CD4-positive, alpha-beta T cell (primary cell): ENCODE results near the gene PTPRC. TPM values are rescaled to one million over a fixed set of nuclear protein-coding genes. Genes with fewer than 3 reads are reported as not detected.

ENCODE experiments used
- ATAC-seq: fragments of 200-7000 bp; cut with Tn5 transposase; one replicate; pipeline ENCODE4 v1.10.0; 2022; ENCODE audit warnings: mild to moderate bottlenecking; ENCODE audit not compliant: poor library complexity
- CTCF ChIA-PET: fragments of 350-600 bp; sonication (Branson Sonifier 250); formaldehyde crosslinking; loops from one replicate; lab custom pipeline; 2021; ENCODE audit warnings: antibody characterized with exemption, inconsistent platforms; lab: Charles Lee
- POLR2A ChIA-PET: fragments of 350-600 bp; sonication (Branson Sonifier 250); formaldehyde crosslinking; loops from one replicate; lab custom pipeline; 2021; ENCODE audit warnings: antibody characterized with exemption, inconsistent platforms; lab: Charles Lee
- DNase-seq, 14 experiments: peaks; one replicate each; pipeline ENCODE4 v3.0.0-alpha.2; 2013 to 2020; ENCODE audit warnings: mixed read lengths in 2 of 14
- H3K27ac ChIP-seq, 2 donors: one replicate each; pipeline versions ENCODE4 v1.5.1 to v1.7.0; 2013; ENCODE audit warnings: low read length in 2 of 2, low read depth in 1 of 2, mild to moderate bottlenecking in 1 of 2
- H3K27me3 ChIP-seq, 2 experiments: 1 replicate in 1 of 2; 2 replicates in 1 of 2; pipeline versions ENCODE4 v1.6.1 to v1.7.0; 2013; ENCODE audit warnings: low read length in 2 of 2, control low read depth in 1 of 2, mild to moderate bottlenecking in 1 of 2, moderate library complexity in 1 of 2; ENCODE audit not compliant: insufficient read depth in 2 of 2, control insufficient read depth in 1 of 2
- H3K36me3 ChIP-seq: one replicate; pipeline ENCODE4 v1.6.1; 2013; ENCODE audit warnings: low read length, control low read depth; ENCODE audit not compliant: insufficient read depth
- H3K4me1 ChIP-seq: one replicate; pipeline ENCODE4 v1.6.1; 2013; ENCODE audit warnings: low read length, control low read depth; ENCODE audit not compliant: insufficient read depth
- H3K4me3 ChIP-seq: one replicate; pipeline ENCODE4 v1.5.1; 2013; ENCODE audit warnings: mild to moderate bottlenecking, low read length, moderate library complexity
- H3K9me3 ChIP-seq, 2 experiments: 1 replicate in 1 of 2; 2 replicates in 1 of 2; pipeline versions ENCODE4 v1.6.1 to v1.7.0; 2013; ENCODE audit warnings: low read length in 2 of 2, mild to moderate bottlenecking in 2 of 2, control low read depth in 1 of 2, moderate library complexity in 1 of 2; ENCODE audit not compliant: control insufficient read depth in 1 of 2, insufficient read depth in 1 of 2
- H3K27ac Mint-ChIP-seq: one replicate; pipeline ENCODE4 v1.8.0; 2020; ENCODE audit warnings: mixed read lengths
- H3K27me3 Mint-ChIP-seq: one replicate; pipeline ENCODE4 v1.8.0; 2021; ENCODE audit warnings: mixed read lengths
- H3K36me3 Mint-ChIP-seq: one replicate; pipeline ENCODE4 v1.8.0; 2021; ENCODE audit warnings: low read depth, mixed read lengths
- H3K4me1 Mint-ChIP-seq: one replicate; pipeline ENCODE4 v1.8.0; 2021; ENCODE audit warnings: low read depth, mixed read lengths
- H3K4me3 Mint-ChIP-seq: one replicate; pipeline ENCODE4 v1.8.0; 2020; ENCODE audit warnings: mild to moderate bottlenecking, mixed read lengths
- H3K9me3 Mint-ChIP-seq: one replicate; pipeline ENCODE4 v1.8.0; 2020; ENCODE audit warnings: mixed read lengths
- intact Hi-C, 2 experiments: fragments of 100-400 bp; cut with DNase I in 1 of 2; cut with micrococcal nuclease in 1 of 2; formaldehyde crosslinking; loops; one replicate each; pipeline versions ENCODE4 v1.15.1 to v1.9.0; 2023 to 2025; cut with DNase I, micrococcal nuclease
- total RNA-seq, 174 experiments: library from RNA in 2 of 174; stranded (reverse) in 2 of 174; gene quantifications; one replicate each; pipeline ENCODE4 v1.2.3 and lab custom pipeline; 2021 to 2026
- TF ChIP-seq, protein P1 (sequence below): fragments of 200-600 bp; IDR thresholded peaks from one replicate; pipeline ENCODE4 v1.8.0; 2022; ENCODE audit warnings: antibody characterized with exemption, mild to moderate bottlenecking

PTPRC gene
- total RNA-seq, 2 experiments from 2014 or later, result 661 to 698 TPM

- peak overlapping the region; percentile 100 for H3K27ac Mint-ChIP-seq
- no peaks in the 10 kb centered on the region for H3K9me3 Mint-ChIP-seq
- no peaks in the 10 kb centered on the region for H3K27me3 ChIP-seq
- peaks cover 36% of the 10 kb centered on the region for H3K4me1 ChIP-seq
- ChIA-PET POLR2A (interaction anchor here (1.0 to 20.3 kb wide), 10 partner anchors 9 to 158 kb away, joined by 3 to 317 read pairs (median 22); partner anchors contain the start of gene PTPRC), CTCF (interaction anchor here (1.1 to 2.3 kb wide), 5 partner anchors 13 to 58 kb away, joined by 4 to 5 read pairs (median 4); no protein-coding TSS in a partner anchor)
- intact Hi-C loops, result loop anchor here (1.0 to 5.0 kb wide), 2 partner anchors 9 to 51 kb away; no protein-coding TSS in a partner anchor
- H3K9me3 ChIP-seq, result no peaks in the 10 kb centered on the region
- peak overlapping the region; percentile 81 for H3K4me3 Mint-ChIP-seq
- H3K4me1 Mint-ChIP-seq, result peaks cover 87% of the 10 kb centered on the region
- peak overlapping the region; percentile 18 for H3K4me3 ChIP-seq
- peaks cover 24% of the 10 kb centered on the region for H3K36me3 ChIP-seq
- H3K27me3 Mint-ChIP-seq, result no peaks in the 10 kb centered on the region
- H3K27ac ChIP-seq, result peak overlapping the region; percentile 89 to 91
- ATAC-seq (peak; percentile 56), DNase-seq (peak in 13 of 14 experiments; percentile 35 to 87 (median 61))
- H3K36me3 Mint-ChIP-seq, result peaks cover 71% of the 10 kb centered on the region
- TF ChIP-seq, protein P1, sequence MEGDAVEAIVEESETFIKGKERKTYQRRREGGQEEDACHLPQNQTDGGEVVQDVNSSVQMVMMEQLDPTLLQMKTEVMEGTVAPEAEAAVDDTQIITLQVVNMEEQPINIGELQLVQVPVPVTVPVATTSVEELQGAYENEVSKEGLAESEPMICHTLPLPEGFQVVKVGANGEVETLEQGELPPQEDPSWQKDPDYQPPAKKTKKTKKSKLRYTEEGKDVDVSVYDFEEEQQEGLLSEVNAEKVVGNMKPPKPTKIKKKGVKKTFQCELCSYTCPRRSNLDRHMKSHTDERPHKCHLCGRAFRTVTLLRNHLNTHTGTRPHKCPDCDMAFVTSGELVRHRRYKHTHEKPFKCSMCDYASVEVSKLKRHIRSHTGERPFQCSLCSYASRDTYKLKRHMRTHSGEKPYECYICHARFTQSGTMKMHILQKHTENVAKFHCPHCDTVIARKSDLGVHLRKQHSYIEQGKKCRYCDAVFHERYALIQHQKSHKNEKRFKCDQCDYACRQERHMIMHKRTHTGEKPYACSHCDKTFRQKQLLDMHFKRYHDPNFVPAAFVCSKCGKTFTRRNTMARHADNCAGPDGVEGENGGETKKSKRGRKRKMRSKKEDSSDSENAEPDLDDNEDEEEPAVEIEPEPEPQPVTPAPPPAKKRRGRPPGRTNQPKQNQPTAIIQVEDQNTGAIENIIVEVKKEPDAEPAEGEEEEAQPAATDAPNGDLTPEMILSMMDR, result no peak
Measured at GRCh38 chr1:198678301-198678836, 39.5 kb downstream of the PTPRC start.

- Mint-ChIP-seq H3K27me3 (no peaks in the 10 kb centered on the region), H3K9me3 (no peaks in the 10 kb centered on the region), H3K4me1 (peaks cover 87% of the 10 kb centered on the region), H3K27ac (peak overlapping the region; percentile 100), H3K36me3 (peaks cover 69% of the 10 kb centered on the region), H3K4me3 (peak overlapping the region; percentile 81)
- no peaks in the 10 kb centered on the region for H3K27me3 ChIP-seq
- TF ChIP-seq, protein P1, result no peak
- intact Hi-C loops, result loop anchor here (1.0 to 5.0 kb wide), 2 partner anchors 10 to 52 kb away; no protein-coding TSS in a partner anchor
- peak overlapping the region; percentile 89 to 91 for H3K27ac ChIP-seq
- H3K4me1 ChIP-seq, result peaks cover 35% of the 10 kb centered on the region
- H3K4me3 ChIP-seq, result peak overlapping the region; percentile 38
- ChIA-PET POLR2A (interaction anchor here (0.6 to 20.3 kb wide), 14 partner anchors 9 to 759 kb away, joined by 3 to 317 read pairs (median 6); partner anchors contain the start of gene PTPRC), CTCF (interaction anchor here (1.1 to 2.3 kb wide), 4 partner anchors 13 to 59 kb away, joined by 4 to 5 read pairs (median 4); no protein-coding TSS in a partner anchor)
- peak in 8 of 14 experiments; percentile 18 to 75 (median 47) for DNase-seq
- ATAC-seq, result peak; percentile 21
- H3K36me3 ChIP-seq, result peaks cover 24% of the 10 kb centered on the region
- no peaks in the 10 kb centered on the region for H3K9me3 ChIP-seq
Measured at GRCh38 chr1:198678901-198679329, 40.1 kb downstream of the PTPRC start.

DNA sequence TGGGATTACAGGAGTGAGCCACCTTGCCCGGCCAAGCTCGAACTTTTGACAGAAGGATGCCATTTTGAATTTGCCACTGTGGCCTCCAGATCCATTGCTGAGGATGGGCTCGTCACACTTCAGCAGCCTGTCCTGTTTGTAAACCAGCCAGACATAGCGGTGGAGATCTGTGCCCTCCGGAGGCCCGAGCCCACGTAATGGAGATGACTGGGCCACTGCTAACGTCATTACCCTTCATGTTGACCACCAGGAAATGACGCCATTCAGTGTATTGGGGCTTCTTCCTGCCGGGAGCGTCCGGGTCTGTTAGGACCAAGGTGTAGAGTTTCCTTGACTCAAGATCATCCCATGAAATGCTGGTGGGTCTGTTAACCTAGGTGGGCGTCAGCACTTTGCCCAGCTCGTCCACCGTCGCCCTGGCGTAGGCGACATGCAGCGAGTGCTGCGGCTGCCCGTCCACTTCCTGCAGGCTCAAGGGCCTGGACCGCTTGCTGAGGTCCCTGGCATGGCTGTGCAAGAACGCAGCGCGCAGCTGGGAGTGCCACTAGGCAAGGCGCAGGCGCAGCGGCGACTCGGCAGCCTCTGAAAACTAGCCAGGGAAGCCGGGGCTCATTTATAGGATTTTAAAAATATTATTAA is 40.8 kb downstream of the PTPRC start:
- DNase-seq (peak in 8 of 14 experiments; percentile 17 to 81 (median 42)), ATAC-seq (no peak)
- H3K27me3 ChIP-seq, result no peaks in the 10 kb centered on the region
- H3K27ac ChIP-seq, result peak overlapping the region; percentile 89 to 91
- H3K4me3 Mint-ChIP-seq, result peak overlapping the region; percentile 63
- ChIA-PET POLR2A (interaction anchor here (0.6 to 20.3 kb wide), 15 partner anchors 10 to 760 kb away, joined by 3 to 317 read pairs (median 6); partner anchors contain the start of gene PTPRC), CTCF (interaction anchor here (1.1 to 2.3 kb wide), 4 partner anchors 22 to 59 kb away, joined by 4 to 5 read pairs (median 4); no protein-coding TSS in a partner anchor)
- peak overlapping the region; percentile 38 for H3K4me3 ChIP-seq
- H3K9me3 ChIP-seq, result no peaks in the 10 kb centered on the region
- H3K4me1 Mint-ChIP-seq, result peaks cover 89% of the 10 kb centered on the region
- H3K36me3 ChIP-seq, result peaks cover 21% of the 10 kb centered on the region
- TF ChIP-seq, protein P1, result no peak
- intact Hi-C loops, result loop anchor here (5.0 to 10.0 kb wide), 4 partner anchors 37 to 765 kb away; partner anchors contain the start of genes LHX9 (in 1 of the 2) and NEK7 (in 1 of the 2)
- no peaks in the 10 kb centered on the region for H3K27me3 Mint-ChIP-seq
- peaks cover 67% of the 10 kb centered on the region for H3K36me3 Mint-ChIP-seq
- H3K27ac Mint-ChIP-seq, result peak overlapping the region; percentile 100
- H3K4me1 ChIP-seq, result peaks cover 33% of the 10 kb centered on the region
- no peaks in the 10 kb centered on the region for H3K9me3 Mint-ChIP-seq
